HepG2 (cell line): Measurements from ENCODE around the gene DENND2A. TPM values are rescaled to one million over a fixed set of nuclear protein-coding genes. Genes with fewer than 3 reads are reported as not detected.
A peak's percentile ranks its signal among the peaks of the same experiment; 100 is the strongest.

Source experiments
- BCL6 ChIP-seq: IDR thresholded peaks from 2 replicates; pipeline ENCODE4 v1.6.1; 2016; ENCODE audit warnings: missing genetic modification reagents, missing compliant biosample characterization
- DPF2 ChIP-seq: sonication (generic); formaldehyde crosslinking; IDR thresholded peaks from 2 replicates; pipeline ENCODE4 v1.4.0; 2020; ENCODE audit warnings: mild to moderate bottlenecking, low read depth, missing genetic modification reagents, borderline replicate concordance
- ETV6 ChIP-seq: sonication (generic); formaldehyde crosslinking; conservative IDR thresholded peaks from 2 replicates; pipeline ENCODE4 v1.4.0; 2020; ENCODE audit warnings: missing genetic modification reagents
- FOXC1 ChIP-seq: sonication (generic); formaldehyde crosslinking; IDR thresholded peaks from 2 replicates; pipeline ENCODE4 v1.8.0; 2022; ENCODE audit warnings: mild to moderate bottlenecking, missing genetic modification reagents, borderline replicate concordance
- KAT2B ChIP-seq: fragments of 150-350 bp; IDR thresholded peaks from 2 replicates; pipeline ENCODE4 v1.6.1; 2014; ENCODE audit warnings: low read depth, low read length, borderline replicate concordance
- KDM1A ChIP-seq: IDR thresholded peaks from 2 replicates; pipeline ENCODE4 v1.6.1; 2016; ENCODE audit warnings: missing compliant biosample characterization
- KDM2A ChIP-seq: sonication (generic); formaldehyde crosslinking; IDR thresholded peaks from 2 replicates; pipeline ENCODE4 v1.4.0; 2020; ENCODE audit warnings: low read depth, missing genetic modification reagents, borderline replicate concordance
- LCORL ChIP-seq, 2 experiments: fragments of 450-650 bp in 1 of 2; sonication (generic) in 1 of 2; formaldehyde crosslinking in 1 of 2; IDR thresholded peaks; 2 replicates each; pipeline versions ENCODE4 v1.5.0 to v1.6.1; 2017 to 2020; ENCODE audit warnings: antibody characterized with exemption in 1 of 2, missing genetic modification reagents in 1 of 2
- MTA1 ChIP-seq: sonication (generic); formaldehyde crosslinking; IDR thresholded peaks from 2 replicates; pipeline ENCODE4 v1.4.0; 2020; ENCODE audit warnings: missing genetic modification reagents, mild to moderate bottlenecking, borderline replicate concordance
- MXD4 ChIP-seq: IDR thresholded peaks from 2 replicates; pipeline ENCODE4 v1.6.1; 2016; ENCODE audit warnings: mild to moderate bottlenecking, missing biosample characterization, missing genetic modification reagents
- NCOR1 ChIP-seq: fragments of 200-600 bp; sonication (generic); IDR thresholded peaks from 2 replicates; pipeline ENCODE4 v1.7.0; 2017; ENCODE audit warnings: antibody characterized with exemption, low read length, borderline replicate concordance
- PCBP2 ChIP-seq: fragments of 200-400 bp; formaldehyde crosslinking; optimal IDR thresholded peaks from 2 replicates; pipeline ENCODE3; 2018; ENCODE audit warnings: low read length, low read depth; ENCODE audit not compliant: poor library complexity, severe bottlenecking
- RAD21 ChIP-seq: fragments of 450-650 bp; formaldehyde crosslinking; IDR thresholded peaks from 2 replicates; pipeline ENCODE4 v1.5.0; 2020; ENCODE audit warnings: mild to moderate bottlenecking
- SOX6 ChIP-seq, 2 experiments: fragments of 450-650 bp in 1 of 2; sonication (generic) in 1 of 2; formaldehyde crosslinking in 1 of 2; IDR thresholded peaks; 2 replicates each; pipeline versions ENCODE4 v1.4.0 to v1.6.1; 2017 to 2020; ENCODE audit warnings: antibody characterized with exemption in 1 of 2, mild to moderate bottlenecking in 1 of 2, missing genetic modification reagents in 1 of 2
- SP5 ChIP-seq: IDR thresholded peaks from 2 replicates; pipeline ENCODE4 v1.6.1; 2016; ENCODE audit warnings: low read depth, borderline replicate concordance
- TMF1 ChIP-seq: sonication (generic); formaldehyde crosslinking; IDR thresholded peaks from 2 replicates; pipeline ENCODE4 v1.8.1; 2022; ENCODE audit warnings: low read depth, missing genetic modification reagents
- ZBTB38 ChIP-seq: sonication (generic); formaldehyde crosslinking; IDR thresholded peaks from 2 replicates; pipeline ENCODE4 v1.5.1; 2020; ENCODE audit warnings: mild to moderate bottlenecking, missing genetic modification reagents
- ZFP36L2 ChIP-seq: sonication (generic); formaldehyde crosslinking; IDR thresholded peaks from 2 replicates; pipeline ENCODE4 v1.4.0; 2020; ENCODE audit warnings: missing genetic modification reagents
- ZNF382 ChIP-seq: sonication (generic); formaldehyde crosslinking; IDR thresholded peaks from 2 replicates; pipeline ENCODE4 v1.5.0; 2020; ENCODE audit warnings: missing genetic modification reagents, mild to moderate bottlenecking, borderline replicate concordance
- ZNF674 ChIP-seq: sonication (generic); formaldehyde crosslinking; IDR thresholded peaks from 2 replicates; pipeline ENCODE4 v1.5.0; 2020; ENCODE audit warnings: low read depth, mild to moderate bottlenecking, missing genetic modification reagents
- ZNF713 ChIP-seq: sonication (generic); formaldehyde crosslinking; IDR thresholded peaks from 2 replicates; pipeline ENCODE4 v1.4.0; 2020; ENCODE audit warnings: mild to moderate bottlenecking, missing genetic modification reagents
- ZNF775 ChIP-seq: sonication (generic); formaldehyde crosslinking; IDR thresholded peaks from 2 replicates; pipeline ENCODE4 v1.4.0; 2020; ENCODE audit warnings: missing genetic modification reagents, mild to moderate bottlenecking, moderate library complexity, borderline replicate concordance
- ZSCAN9 ChIP-seq: IDR thresholded peaks from 2 replicates; pipeline ENCODE4 v1.6.1; 2016; ENCODE audit warnings: borderline replicate concordance
- polyA plus RNA-seq, 8 experiments: library from polyadenylated mRNA; depleted of rRNA in 3 of 8; stranded (reverse) in 7 of 8; unstranded in 1 of 8; fragments of >200 nt; fragmentation: Illumina TruSeq in 4 of 8; extraction: Trizol in 4 of 8; gene quantifications; 2 replicates each; pipeline versions ENCODE4 v1.2.1 to v1.2.3, GENCODE V29; 2011 to 2016; ENCODE audit warnings: low read depth in 4 of 8, missing spikeins in 1 of 8, mixed read lengths in 1 of 8; ENCODE audit not compliant: insufficient read depth in 1 of 8
- total RNA-seq, 5 experiments: library from RNA; depleted of rRNA; stranded (reverse); fragments of >200 nt; fragmentation: Illumina TruSeq; extraction: Trizol; gene quantifications; 2 replicates each; pipeline ENCODE4 v1.2.3, GENCODE V29; 2016; ENCODE audit warnings: low read depth in 1 of 5
- TF ChIP-seq, protein P1 (sequence below): sonication (generic); formaldehyde crosslinking; IDR thresholded peaks from 2 replicates; pipeline ENCODE4 v1.8.1; 2023; ENCODE audit warnings: mild to moderate bottlenecking, inconsistent platforms, moderate library complexity, missing genetic modification reagents, borderline replicate concordance
- TF ChIP-seq, protein P2 (sequence below): sonication (generic); formaldehyde crosslinking; IDR thresholded peaks from 2 replicates; pipeline ENCODE4 v1.4.0; 2020; ENCODE audit warnings: missing genetic modification reagents, borderline replicate concordance

Gene DENND2A
- total and polyA plus RNA-seq, 2 of the 13 experiments (the other 11 are each of a cell fraction or from before 2014, with no cell fraction given): not detected

DNA sequence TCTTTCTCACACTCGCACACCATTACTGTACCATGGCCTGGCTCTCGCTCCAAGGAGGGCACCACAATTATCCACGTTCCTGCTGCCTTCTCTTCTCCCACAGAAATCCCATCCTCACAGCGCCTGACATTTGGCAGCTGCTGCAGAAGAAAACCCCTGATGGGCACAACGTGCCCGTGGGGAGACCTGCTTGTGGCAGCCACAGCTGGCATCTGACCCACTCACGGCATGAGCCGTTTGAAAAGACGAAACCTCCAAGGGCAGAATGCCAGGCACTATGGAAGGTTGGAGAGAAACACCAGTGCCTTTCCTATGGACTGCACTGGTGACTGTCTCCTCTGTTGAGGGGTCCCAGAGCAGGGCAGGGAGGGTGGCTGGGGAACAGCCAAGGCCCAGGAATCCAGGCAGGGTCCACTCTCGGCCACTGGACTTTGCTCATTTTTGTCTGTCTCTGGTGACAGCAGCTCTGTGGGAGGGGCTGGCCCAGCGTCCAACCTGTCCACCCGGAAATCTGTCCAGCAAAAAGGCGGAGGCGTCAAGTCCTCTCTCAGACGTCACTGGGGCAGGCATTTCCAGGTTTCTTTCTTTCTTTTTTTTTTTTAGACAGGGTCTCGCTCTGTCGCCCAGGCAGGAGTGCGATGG lies 100.4 kb downstream of the DENND2A start (continued):
- TF ChIP-seq ZSCAN9 (no peak), SP5 (peak; percentile 37; the same call in 1 of the 2 replicates), NCOR1 (peak; percentile 24; the same call in 1 of the 2 replicates), KDM1A (no peak), ZNF775 (CRISPR knock-in tag) (no peak), ZNF674 (CRISPR knock-in tag) (no peak), RAD21 (CRISPR knock-in tag) (no peak), SOX6 (IDR thresholded peaks at IDR 0.05) (no peak), SOX6 (CRISPR knock-in tag; IDR thresholded peaks at IDR 0.05) (0 out of 2 replicates have a peak, but pooled peaks have one; percentile 48), DPF2 (no peak), KDM2A (CRISPR knock-in tag) (peak; percentile 29; the same call in 1 of the 2 replicates), ZNF382 (CRISPR knock-in tag) (no peak), ETV6 (CRISPR knock-in tag) (no peak), ZNF713 (CRISPR knock-in tag) (no peak), KAT2B (no peak), MXD4 (CRISPR knock-in tag) (no peak), MTA1 (CRISPR knock-in tag) (peak; percentile 68; the same call in 1 of the 2 replicates), ZBTB38 (CRISPR knock-in tag) (no peak), PCBP2 (no peak), BCL6 (CRISPR knock-in tag) (0 out of 2 replicates have a peak, but pooled peaks have one; percentile 14), TMF1 (CRISPR knock-in tag) (no peak), LCORL (IDR thresholded peaks at IDR 0.05) (no peak), LCORL (CRISPR knock-in tag; IDR thresholded peaks at IDR 0.05) (peak; percentile 73; the same call in 1 of the 2 replicates), FOXC1 (CRISPR knock-in tag) (no peak), ZFP36L2 (CRISPR knock-in tag) (no peak)
- TF ChIP-seq, protein P1, sequence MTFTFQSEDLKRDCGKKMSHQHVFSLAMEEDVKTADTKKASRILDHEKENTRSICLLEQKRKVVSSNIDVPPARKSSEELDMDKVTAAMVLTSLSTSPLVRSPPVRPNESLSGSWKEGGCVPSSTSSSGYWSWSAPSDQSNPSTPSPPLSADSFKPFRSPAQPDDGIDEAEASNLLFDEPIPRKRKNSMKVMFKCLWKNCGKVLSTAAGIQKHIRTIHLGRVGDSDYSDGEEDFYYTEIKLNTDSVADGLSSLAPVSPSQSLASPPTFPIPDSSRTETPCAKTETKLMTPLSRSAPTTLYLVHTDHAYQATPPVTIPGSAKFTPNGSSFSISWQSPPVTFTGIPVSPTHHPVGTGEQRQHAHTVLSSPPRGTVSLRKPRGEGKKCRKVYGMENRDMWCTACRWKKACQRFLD (CRISPR knock-in tag): no peak
- TF ChIP-seq, protein P2, sequence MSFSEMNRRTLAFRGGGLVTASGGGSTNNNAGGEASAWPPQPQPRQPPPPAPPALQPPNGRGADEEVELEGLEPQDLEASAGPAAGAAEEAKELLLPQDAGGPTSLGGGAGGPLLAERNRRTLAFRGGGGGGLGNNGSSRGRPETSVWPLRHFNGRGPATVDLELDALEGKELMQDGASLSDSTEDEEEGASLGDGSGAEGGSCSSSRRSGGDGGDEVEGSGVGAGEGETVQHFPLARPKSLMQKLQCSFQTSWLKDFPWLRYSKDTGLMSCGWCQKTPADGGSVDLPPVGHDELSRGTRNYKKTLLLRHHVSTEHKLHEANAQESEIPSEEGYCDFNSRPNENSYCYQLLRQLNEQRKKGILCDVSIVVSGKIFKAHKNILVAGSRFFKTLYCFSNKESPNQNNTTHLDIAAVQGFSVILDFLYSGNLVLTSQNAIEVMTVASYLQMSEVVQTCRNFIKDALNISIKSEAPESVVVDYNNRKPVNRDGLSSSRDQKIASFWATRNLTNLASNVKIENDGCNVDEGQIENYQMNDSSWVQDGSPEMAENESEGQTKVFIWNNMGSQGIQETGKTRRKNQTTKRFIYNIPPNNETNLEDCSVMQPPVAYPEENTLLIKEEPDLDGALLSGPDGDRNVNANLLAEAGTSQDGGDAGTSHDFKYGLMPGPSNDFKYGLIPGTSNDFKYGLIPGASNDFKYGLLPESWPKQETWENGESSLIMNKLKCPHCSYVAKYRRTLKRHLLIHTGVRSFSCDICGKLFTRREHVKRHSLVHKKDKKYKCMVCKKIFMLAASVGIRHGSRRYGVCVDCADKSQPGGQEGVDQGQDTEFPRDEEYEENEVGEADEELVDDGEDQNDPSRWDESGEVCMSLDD: no peak
